ELR (cell line): ENCODE measurements around the gene GH1.
"Not testable (repeated sequence)": the region's sequence is repeated elsewhere in the genome, so short reads cannot be mapped to it uniquely, and the experiment has no call there.

Experiments
- DNase-seq: peaks from one replicate; pipeline ENCODE4 v3.0.0-alpha.2; 2015; ENCODE audit warnings: low read depth

GH1 gene

DNA sequence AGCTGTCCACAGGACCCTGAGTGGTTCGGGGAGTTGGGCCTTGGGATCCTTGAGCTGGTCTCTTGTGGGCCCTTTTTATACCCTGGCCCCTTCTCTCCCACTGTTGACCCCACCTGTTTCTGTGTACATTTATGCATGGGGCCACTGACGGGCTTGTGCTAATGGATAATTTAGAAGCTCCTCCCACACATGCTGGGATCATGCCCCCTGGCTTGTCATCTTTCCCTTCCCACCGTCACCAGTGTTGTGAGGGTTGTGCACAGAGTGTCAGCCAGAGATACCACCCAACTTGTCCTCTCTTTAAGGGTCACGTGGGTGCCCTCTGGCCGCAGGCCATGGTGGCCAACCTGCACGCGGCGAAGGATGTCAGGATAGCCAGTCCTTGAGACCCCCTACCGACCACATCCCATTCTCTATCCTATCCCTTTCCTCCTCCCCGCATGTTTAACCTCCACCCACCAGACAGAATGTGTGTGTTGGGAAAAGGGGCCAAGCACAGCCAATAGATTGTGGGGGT, at the start of gene GH1:
GH1 (minus strand) TSS at position 51 of the 517 bp plus-strand sequence. CDS start 63 bp downstream, outside the sequence.
- not testable (repeated sequence) for DNase-seq

DNA sequence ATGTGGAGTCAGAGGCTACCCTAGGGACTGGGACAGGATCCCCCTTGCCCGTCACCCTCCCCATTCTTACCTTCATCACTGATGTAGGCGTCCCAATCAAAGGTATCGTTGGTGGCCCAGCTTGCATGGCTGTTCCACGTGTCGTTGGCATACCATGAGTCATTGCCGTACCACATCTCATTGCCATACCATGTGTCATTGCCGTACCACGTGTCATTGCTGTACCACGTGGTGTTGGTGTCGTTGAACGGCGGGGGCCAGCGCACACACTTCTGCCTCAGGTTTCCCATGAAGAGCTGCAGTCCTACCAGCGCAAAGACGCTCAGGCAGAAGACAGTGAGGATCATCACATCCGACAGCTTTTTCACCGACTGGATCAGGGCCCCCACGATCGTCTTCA, 49.3 kb upstream of the GH1 start:
- DNase-seq, result peak; percentile 33

DNA sequence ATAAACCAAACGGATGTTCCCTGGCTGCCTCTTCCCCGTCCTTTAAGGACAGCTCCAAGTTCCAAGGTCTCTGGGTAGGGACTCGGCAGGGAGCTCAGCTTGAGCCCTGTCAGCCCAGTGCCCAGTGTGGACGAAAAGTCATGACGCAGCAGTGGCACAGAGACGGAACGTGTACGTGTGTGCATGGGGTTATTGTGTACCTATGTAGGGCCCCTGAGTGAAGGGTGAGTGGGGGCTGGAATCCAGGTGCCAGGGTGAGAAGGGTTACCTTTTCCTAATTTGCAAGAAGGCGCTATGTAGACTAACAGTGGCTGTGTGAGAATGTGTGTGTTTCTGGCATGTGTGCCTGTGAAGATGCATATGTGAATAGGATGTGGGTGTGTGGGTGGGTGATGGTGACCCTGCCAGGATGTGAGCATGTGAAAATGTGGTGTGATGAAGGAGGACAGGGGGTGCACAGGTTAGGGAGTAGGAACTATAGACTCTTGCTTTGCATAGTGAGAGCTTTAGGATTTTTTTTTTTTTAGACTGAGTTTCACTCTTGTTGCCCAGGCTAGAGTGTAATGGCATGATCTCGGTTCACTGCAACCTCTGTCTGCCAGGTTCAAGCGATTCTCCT, 48.1 kb upstream of the GH1 start:
- no peak for DNase-seq

DNA sequence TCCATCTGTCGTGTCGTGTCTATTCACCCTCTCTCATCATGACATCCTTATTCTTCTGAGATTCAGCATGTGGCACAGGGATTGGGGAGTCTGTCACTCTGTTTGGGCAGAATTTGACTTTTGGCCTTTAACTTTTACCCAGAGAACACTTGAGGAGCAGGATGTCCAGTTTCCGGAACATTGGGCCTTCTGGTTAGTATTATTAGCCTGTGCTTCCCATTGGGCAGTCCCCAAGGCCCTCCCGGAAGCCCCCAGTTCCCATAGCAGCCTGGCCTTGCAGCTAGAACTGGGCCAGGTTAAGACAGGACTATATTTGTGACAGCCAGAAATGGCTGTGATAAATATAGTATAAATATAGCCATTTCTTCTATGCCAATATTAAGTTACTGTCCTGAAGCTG, 44.5 kb upstream of the GH1 start:
- DNase-seq, result no peak

DNA sequence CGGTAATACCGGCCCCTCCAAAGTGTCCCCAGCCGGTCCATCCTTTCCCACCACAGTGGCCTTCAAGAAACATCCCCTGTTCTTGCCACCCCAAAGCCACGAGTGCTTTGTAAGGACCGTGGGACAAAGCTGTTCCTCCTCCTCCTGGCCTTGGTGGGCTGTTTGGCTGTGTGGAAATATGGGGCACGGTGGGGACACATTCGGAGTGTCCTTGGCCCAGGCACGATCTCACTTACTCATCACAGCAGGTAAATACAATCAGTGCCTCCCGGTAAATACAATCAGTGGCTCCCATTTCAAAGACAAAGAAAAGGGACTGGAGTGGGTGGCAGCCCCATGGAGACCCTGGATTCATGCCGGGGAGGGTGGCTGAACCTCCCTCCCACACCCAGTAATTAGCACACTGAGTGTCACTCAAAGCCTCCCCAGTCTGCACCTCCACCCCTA, 43.7 kb upstream of the GH1 start:
- no peak for DNase-seq

DNA sequence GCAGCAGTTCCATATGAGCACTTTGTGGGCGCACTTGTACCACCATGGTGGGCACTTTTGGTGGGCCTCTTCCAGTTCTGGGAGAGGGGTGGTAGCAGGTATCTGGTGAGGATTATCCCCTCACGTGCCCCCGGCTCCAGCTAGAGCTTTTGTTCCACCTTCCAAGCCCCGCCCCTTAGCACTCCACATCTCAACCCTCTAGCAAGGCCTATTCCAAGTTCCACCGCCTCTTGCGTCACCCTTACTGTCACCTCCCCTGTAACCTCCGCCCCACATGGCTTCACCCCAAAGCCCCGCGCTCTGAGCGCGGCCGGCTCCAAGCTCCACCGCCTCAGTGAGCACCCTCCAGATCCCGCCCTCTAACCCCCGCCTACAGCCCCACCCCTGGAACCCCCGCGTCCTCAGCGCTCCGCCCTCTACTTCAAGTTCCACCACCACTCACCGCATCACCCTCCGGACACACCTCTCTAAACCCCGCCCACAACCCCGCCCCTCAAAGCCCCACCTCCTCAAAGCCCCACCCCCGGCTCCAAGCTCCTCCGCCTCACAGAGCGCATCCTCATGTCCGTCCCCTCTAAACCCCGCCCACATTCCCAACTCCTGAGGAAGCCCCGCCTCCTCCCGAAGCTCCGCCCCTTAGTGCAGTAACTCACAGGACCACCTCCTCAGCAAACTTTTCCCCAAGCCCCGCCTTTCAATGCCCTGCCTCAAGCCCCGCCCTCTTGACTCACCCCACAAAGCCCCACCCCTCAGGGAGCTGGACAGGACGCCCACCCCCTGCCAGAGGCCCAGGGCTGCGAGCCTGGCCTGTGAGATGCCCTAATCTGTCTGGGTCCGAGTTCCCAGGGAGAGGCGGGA, 42.9 kb upstream of the GH1 start:
- DNase-seq, result peak; percentile 74

DNA sequence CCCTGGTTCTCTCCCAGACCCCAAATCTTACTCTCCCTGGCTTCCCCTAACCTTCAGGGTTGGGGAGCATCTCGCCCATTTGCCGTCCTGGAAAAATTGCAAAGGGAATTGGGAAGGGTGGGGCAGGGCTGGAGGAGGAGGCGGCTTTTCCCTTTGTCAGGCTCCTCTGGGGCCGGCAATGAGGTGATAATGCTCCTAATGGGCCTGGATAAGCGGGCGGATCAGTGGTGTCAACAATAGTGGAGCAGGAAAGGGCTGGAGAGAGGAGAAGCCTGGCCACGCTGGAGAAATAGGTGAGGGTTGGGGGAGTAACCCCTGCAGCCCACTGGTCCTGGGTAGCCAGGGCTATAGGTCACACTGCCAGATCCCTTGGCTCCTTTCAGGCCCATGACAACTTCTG, 41.8 kb upstream of the GH1 start:
- DNase-seq, result no peak

DNA sequence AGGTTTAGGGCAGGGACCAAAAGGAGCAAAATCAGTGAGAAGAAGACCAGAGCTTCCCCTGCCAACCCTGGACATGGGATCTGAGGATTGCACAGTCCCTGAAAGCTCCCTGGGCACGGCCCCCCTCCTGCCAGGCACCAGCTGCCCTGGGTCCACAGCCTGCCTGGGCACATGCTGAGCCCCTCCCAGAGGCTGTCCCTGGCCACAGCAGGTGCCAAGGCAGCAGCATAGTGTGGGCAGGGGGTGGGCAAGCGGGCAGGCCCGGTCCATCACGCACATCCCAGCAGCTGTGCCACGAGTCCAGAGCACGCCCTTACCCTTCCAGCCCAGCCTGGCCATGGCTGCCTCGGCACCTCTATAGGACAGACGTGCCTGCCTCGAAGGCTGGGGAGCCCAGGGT, 41.4 kb upstream of the GH1 start:
- no peak for DNase-seq

DNA sequence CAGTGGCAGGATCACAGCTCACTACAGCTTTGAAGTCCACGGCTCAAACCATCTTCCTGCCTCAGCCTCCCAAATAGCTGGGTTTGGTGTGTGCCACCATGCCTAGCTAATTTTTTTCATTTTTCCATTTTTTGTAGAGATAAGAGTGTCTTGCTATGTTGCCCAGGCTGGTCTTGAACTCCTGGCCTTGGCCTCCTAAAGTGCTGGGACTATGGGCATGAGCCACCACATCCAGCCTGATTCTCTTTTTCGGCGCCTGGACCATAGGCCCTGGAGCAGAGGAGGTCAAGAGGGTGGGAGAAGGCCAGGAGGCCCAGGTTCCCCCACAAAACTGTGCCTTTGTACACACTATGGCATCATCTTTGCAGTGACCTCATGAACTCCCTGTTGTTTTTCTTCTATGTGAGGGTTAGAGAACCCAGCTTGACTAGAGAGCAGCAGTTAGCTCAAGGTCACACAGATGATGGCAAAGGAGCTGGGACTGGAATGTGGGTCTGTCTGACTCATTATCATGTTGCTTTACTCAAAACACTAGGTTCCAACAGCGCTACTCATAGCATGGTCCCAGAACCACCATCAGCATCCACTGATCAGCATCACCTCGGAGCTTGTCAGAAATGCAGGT, 37.8 kb upstream of the GH1 start:
- DNase-seq, result peak; percentile 73

DNA sequence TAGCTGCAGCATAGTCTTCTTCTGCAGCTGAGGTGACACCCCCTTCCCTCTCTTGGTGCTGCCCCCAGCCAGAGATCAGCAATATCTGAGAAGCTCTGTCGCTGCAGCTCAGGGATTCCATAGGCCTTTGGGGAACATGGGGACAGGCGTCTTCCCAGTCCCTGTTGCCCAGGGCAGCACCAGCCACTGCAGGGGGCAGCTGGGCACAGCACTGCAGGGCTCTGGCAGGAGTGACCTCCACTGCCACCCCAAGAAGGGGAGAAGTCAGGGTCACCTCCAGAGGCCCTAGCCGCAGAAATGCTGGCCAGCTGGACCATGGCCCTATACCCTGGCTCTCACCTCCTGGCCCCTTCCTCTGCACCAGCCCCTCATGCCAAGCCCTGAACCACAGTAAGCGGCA, 37.2 kb upstream of the GH1 start:
- DNase-seq, result no peak

DNA sequence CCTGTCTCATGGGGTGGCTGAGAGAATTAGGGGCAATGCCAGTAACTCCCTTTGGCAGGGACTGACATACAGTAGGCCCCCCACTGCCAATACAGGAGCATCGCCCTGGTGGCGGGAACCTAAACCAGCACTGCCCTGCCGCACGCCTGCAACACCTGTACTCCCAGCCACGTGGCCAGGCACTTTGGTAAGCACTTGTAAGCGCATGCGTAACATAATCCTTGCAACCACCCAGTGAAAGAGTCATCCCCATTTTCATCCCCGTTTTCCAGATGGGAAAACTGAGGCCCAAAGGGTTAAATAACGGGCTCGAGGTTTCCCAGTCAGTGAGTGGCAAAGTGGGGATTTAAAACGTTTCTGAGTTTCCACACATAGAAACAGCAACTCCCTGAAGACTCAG, 36.6 kb upstream of the GH1 start:
- no peak for DNase-seq

DNA sequence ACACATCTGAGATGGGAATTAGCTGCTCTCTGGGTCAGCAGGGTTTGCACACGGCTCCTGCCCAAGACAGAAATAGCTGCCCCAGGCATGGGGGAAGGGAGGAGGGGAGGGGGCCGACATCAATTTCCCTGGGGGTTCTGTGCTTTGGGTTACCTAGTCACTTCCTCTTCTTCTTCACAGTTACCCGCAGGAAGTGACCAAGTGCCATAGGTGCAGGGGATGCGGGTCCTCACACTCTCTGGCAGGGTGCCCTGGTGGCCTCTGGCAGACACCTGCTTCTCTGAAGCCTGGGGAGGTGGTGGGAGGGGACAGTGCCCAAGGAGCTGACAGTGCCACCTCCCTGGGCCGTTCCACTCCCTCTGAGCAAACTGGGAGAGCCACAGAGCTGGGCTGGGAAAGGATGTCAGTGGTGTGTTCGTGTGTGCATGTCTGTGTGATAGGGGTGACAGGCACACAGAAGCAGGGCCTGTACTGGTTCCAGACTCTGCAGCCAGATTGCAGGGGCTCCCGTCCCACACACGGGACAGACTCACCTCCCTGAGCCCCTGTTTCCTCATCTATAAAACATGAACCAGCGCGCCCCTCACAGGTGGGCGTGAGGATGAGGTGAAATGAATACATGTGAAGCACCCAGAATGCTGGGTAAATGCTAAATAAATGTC, 35.9 kb upstream of the GH1 start:
- DNase-seq, result no peak

DNA sequence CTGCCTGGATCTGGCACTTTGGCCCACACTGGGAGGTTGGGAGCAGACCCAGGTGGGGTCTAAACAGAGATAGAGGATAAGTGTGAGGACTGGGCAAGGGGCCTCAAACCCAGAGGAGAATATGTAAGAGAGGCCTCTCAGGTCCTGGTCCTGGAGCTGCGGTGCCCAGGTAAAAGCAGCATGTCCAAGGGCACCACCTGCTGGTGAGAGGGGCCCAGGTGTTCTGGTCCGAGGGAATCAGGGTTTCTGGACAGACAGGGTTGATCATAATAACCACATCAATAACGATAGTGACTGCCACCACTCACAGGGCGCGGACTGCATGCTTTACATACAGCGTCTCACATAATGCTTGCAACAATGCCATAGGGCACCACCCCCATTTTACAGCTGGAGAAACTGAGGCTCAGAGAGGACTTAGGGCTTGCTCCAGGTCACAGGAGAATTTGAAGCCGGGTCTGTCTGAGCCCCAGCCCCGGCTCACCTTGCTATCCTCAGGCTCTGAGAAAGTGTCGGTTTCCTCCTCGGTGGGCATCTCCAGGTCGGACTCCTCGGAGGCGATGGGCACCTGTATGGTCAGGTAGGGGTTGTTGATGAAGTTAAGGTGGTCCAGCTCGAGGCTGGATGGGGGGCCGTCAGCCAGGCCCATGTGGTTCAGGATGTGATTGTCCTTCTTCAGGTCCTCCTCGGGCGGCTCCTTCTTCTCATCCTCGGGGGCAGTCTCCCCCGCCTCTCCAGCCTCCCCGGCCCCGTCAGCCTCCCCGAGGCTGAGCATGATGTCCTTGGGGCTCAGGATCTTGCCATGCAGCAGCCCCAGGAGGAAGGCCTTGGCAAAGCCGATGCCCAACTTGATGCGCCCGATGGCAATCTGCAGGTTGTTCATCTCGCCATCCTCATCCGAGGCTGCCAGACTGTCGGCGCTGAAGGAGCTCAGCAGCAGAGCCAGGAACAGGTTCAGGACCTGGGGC, 32.6 kb upstream of the GH1 start:
- DNase-seq, result no peak

DNA sequence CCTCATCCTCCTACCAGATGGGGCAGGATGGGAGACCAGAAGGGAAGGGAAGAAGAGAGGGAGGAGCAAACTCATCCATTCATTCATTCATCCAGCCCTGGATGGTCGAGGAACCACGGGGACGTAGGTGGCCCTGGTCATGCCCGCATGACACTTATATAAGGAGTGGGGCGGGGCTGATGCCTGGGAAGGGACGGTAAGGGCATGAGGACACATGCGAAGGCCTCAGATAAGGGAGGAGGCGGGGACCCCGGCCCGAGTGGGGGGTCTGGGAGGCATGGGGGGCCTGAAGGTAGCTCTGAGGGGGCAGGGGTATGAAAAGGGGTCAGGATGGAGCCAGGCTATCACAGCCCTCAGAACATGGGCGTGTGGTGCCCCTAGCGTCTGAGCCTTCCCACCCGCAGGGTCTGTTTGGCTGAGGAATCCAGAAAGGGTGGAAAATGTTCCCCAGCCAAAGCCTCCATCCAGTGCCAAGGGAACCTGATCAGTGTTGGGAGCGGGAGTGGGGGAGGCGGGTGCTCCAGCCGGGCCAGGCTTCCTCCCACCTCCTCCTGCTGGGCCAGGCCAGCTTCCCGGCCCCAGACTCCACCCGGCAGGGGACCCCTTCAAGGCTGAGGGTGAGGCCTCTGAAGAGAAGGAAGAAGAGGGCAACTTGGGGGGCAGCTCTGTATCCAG, 31.1 kb upstream of the GH1 start:
- no peak for DNase-seq

DNA sequence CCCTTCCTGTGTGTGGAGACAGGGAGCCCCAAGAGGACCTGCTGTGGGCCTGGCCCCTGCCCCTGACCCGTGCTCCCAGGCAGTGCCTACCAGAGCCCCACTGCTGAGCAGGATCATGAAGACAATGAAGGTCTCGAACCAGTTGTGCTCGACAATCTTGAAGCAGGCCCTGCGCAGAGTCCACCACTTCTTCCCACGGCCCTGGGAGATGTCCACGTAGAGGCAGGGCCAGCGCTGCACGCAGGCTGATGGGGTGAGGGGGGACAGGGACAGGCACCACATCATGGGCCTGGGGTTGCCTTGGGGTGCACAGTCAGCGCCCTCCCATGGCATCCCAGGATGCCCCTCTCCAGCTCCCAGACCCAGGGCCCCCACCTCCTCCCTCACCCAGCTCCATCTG, 29.9 kb upstream of the GH1 start:
- DNase-seq, result no peak

DNA sequence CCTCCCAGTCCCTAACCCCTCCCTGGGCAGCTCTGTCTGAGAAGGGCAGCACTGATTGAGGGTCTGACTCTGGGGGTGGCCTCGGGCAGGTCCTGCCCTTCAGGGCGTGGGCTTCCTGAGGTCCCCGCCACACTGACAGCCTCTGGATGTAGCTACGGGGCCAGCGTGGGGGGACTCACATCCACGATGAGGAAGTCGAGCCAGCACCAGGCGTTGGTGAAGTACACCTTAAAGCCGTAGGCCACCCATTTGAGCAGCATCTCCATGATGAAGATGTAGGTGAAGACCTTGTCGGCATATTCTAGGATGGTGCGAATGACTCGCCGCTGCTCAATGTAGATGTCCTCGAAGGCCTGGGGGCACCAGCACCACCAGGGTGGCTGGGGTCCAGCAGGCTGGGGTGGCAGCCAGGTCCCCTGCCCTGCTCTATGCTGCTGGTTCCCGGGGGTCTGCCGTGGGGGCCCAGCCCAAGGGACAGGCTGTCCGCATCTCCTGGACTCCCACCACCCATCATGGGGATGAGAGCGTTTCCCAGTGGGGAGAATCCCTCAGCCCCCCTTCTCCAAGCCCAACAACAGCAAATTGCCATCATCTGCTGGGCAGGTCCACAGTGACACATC, 29.2 kb upstream of the GH1 start:
- DNase-seq, result no peak

DNA sequence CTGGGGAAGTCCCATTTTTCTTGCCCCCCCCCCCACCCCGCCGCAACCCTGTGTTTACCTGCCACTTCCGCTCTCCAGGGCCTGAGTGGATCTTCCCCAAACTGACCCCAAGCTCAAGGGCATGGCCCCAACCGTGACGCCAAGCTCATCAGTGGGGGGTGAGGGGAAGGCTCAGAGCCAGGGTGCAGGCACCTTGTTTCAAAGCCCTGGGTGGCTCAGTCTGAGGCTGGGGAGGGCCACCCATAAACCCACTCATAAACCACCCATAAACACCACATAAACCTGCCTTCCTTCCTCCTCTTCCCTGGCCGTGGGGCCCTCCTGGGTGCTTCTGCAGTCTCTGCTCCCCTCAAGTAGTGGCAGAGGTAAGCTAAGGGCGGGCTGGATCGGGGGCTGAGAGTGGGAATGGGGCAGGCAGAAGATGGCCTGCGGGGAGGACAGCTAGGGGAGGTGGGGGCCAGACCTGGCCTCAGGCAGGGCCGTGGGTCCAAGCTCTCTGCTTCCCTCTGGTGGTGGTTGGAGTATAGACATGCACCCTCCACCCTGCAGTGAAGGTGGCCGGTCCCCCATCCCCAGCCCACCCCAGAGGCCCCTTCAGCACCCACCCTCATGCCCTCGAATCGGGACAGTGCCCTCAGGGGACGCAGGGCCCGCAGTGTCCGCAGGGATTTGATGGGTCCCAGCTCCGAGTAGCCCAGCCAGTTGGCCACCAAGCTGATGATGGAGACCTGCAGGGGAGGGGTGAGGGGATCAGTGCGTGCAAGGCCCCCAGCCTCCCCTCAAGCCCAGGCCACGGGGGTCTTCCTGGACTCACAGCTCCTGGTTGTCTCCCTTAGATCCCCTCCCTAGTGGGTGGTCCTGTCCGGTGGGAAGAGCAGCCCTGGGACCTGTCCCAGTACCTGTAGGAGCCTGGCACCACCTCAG, 28.1 kb upstream of the GH1 start:
- peak; percentile 63 for DNase-seq

DNA sequence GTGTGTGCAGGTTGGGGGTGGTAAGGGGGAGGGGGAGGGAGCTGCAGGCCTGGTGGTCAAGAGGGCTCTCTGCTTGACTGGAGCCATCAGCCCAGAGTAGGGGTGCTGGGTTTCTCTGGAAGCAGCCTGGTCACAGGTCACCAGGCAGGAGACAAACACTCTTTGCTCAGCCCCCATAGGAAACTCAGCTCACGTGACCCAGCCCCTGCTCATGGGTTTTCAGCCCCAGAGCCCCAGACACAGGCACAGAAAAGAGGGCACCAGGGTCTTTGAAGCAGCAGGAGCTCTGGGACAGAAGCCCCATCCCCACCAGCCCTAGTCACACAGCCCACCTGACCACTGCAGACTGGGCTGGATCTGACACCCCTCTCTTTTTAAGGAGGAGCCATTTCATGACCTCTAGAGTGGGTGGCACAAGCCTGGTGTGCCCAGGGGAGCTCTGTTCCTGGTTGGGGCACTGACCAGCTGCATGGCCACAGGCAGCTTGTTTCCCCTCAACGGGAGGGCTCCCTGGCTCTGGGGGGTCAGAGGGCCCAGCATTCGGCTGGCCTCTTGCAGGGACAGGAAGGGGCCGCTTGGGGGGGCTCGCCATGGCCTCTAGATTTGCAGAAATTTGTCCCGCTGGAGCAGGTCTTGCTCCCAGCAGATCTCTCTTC, 27.3 kb upstream of the GH1 start:
- DNase-seq, result no peak
